ENCODE data around the gene URM1. TPM values are rescaled to one million over a fixed set of nuclear protein-coding genes. Genes with fewer than 3 reads are reported as not detected.
"Not testable (repeated sequence)": the region's sequence is repeated elsewhere in the genome, so short reads cannot be mapped to it uniquely, and the experiment has no call there.

The URM1 gene
- total RNA-seq, 4 donors from 2014 or later: 24.7 to 37.5 (median 27.9) TPM

- peaks cover 46% of the 10 kb centered on the region for H3K27me3 ChIP-seq
- no peak for DNase-seq
- H3K36me3 ChIP-seq: no peaks in the 10 kb centered on the region
- TF ChIP-seq EP300 (IDR thresholded peaks at IDR 0.05; ENCODE audit: low read depth): no peak
- no peak for TF ChIP-seq POLR2AphosphoS5 (IDR thresholded peaks at IDR 0.05)
- TF ChIP-seq CTCF (IDR thresholded peaks at IDR 0.05): no peak
- TF ChIP-seq POLR2A (IDR thresholded peaks at IDR 0.05): no peak
- in situ Hi-C loops (cut with MboI; ENCODE audit: low pct_ligation_motif_present in 1 of 4, low pct_unique_long_range_greater_than_20kb in 1 of 4, low sequenced_read_pairs in 3 of 4) (no loop called here), intact Hi-C loops (cut with DNase I; ENCODE audit: low total_unique reads) (no loop called here)
- peak overlapping the region in 3 of 4 donors; percentile 52 to 88 (median 81) for H3K4me3 ChIP-seq
- H3K4me1 ChIP-seq: peaks cover 8 to 24% (median 16%) of the 10 kb centered on the region in 4 donors
- WGBS, 2 donors (ENCODE audit: low coverage in 1 of 2): 43% methylated on average over 11 of the region's 11 CpGs; no CpG with 5 or more reads in 1 of the 2 donors
- H3K27ac ChIP-seq: peak overlapping the region; percentile 71 to 95 (median 86)
- no peaks in the 10 kb centered on the region for H3K9me3 ChIP-seq
Observed at GRCh38 chr9:128421482-128421996, 50.4 kb downstream of the URM1 start.

- H3K4me3 ChIP-seq; H3K36me3 ChIP-seq; in situ Hi-C loops (cut with MboI; ENCODE audit: low pct_ligation_motif_present in 1 of 4, low pct_unique_long_range_greater_than_20kb in 1 of 4, low sequenced_read_pairs in 3 of 4); intact Hi-C loops (cut with DNase I; ENCODE audit: low total_unique reads); H3K27ac ChIP-seq; H3K9me3 ChIP-seq; DNase-seq: not testable (repeated sequence)
- Histone ChIP-seq H3K4me1 (peaks cover 8 to 24% (median 16%) of the 10 kb centered on the region in 4 donors), H3K27me3 (peaks cover 39% of the 10 kb centered on the region)
- WGBS, 2 donors (ENCODE audit: low coverage in 1 of 2): 80 to 83% methylated on average over 9 to 13 of the region's 13 CpGs
Observed at GRCh38 chr9:128422022-128422782, 51.0 kb downstream of the URM1 start.

- H3K36me3 ChIP-seq: no peaks in the 10 kb centered on the region
- H3K4me1 ChIP-seq: peaks cover 8 to 24% (median 16%) of the 10 kb centered on the region in 4 donors
- intact Hi-C loops (cut with DNase I; ENCODE audit: low total_unique reads): no loop called here
- in situ Hi-C loops (cut with MboI; ENCODE audit: low pct_ligation_motif_present in 1 of 4, low pct_unique_long_range_greater_than_20kb in 1 of 4, low sequenced_read_pairs in 3 of 4): no loop called here
- H3K27ac ChIP-seq: no peak overlapping the region
- 74% methylated on average over 4 of the region's 5 CpGs; no CpG with 5 or more reads in 1 of the 2 donors for WGBS, 2 donors (ENCODE audit: low coverage in 1 of 2)
- DNase-seq: no peak
- no peak for TF ChIP-seq CTCF (IDR thresholded peaks at IDR 0.05)
- no peak for TF ChIP-seq EP300 (IDR thresholded peaks at IDR 0.05; ENCODE audit: low read depth)
- no peak for TF ChIP-seq POLR2AphosphoS5 (IDR thresholded peaks at IDR 0.05)
- TF ChIP-seq POLR2A (IDR thresholded peaks at IDR 0.05): no peak
- H3K9me3 ChIP-seq: no peaks in the 10 kb centered on the region
- H3K4me3 ChIP-seq: no peak overlapping the region
- H3K27me3 ChIP-seq: peaks cover 33% of the 10 kb centered on the region
Observed at GRCh38 chr9:128422783-128423150, 51.6 kb downstream of the URM1 start.

- WGBS, 2 donors (ENCODE audit: low coverage in 1 of 2): 51 to 63% methylated on average over 5 to 6 of the region's 6 CpGs
- H3K36me3 ChIP-seq; H3K4me3 ChIP-seq; DNase-seq; in situ Hi-C loops (cut with MboI; ENCODE audit: low pct_ligation_motif_present in 1 of 4, low pct_unique_long_range_greater_than_20kb in 1 of 4, low sequenced_read_pairs in 3 of 4); H3K27ac ChIP-seq; intact Hi-C loops (cut with DNase I; ENCODE audit: low total_unique reads); H3K9me3 ChIP-seq: not testable (repeated sequence)
- H3K27me3 ChIP-seq: peaks cover 28% of the 10 kb centered on the region
- H3K4me1 ChIP-seq: peaks cover 8 to 24% (median 16%) of the 10 kb centered on the region in 4 donors
Observed at GRCh38 chr9:128423356-128423755, 52.2 kb downstream of the URM1 start.

- in situ Hi-C loops (cut with MboI; ENCODE audit: low pct_ligation_motif_present in 1 of 4, low pct_unique_long_range_greater_than_20kb in 1 of 4, low sequenced_read_pairs in 3 of 4): no loop called here
- TF ChIP-seq EP300 (IDR thresholded peaks at IDR 0.05; ENCODE audit: low read depth) (no peak), CTCF (IDR thresholded peaks at IDR 0.05) (no peak), POLR2AphosphoS5 (IDR thresholded peaks at IDR 0.05) (no peak), POLR2A (IDR thresholded peaks at IDR 0.05) (no peak)
- intact Hi-C loops (cut with DNase I; ENCODE audit: low total_unique reads): no loop called here
Observed at GRCh38 chr9:128424268-128424780, 53.1 kb downstream of the URM1 start.

More at GRCh38 chr9:128424268-128424780, 53.1 kb downstream of the URM1 start:
- Histone ChIP-seq H3K36me3 (no peaks in the 10 kb centered on the region), H3K27ac (no peak overlapping the region), H3K4me3 (no peak overlapping the region), H3K9me3 (no peaks in the 10 kb centered on the region), H3K4me1 (peaks cover 3 to 19% (median 11%) of the 10 kb centered on the region in 4 donors), H3K27me3 (peaks cover 18% of the 10 kb centered on the region)
- no peak for DNase-seq
- 90% methylated on average over 15 of the region's 15 CpGs; no CpG with 5 or more reads in 1 of the 2 donors for WGBS, 2 donors (ENCODE audit: low coverage in 1 of 2)

Data from transverse colon (tissue), 4 donors.